ENCODE data around the gene PKDCC. TPM values are rescaled to one million over a fixed set of nuclear protein-coding genes. Genes with fewer than 3 reads are reported as not detected.

Gene PKDCC
- total RNA-seq, 3 donors from 2014 or later (not counting 1 experiment from before 2014, with no cell fraction given): 0.50 TPM; not detected in 2

GRCh38 chr2:42068571-42069178, 20.9 kb downstream of the PKDCC start:
- H3K27ac ChIP-seq (ENCODE audit: low read length): no peak overlapping the region
- peaks cover 14 to 25% of the 10 kb centered on the region in 2 donors for H3K27me3 Mint-ChIP-seq (ENCODE audit: low read depth in 2 of 2)
- 73% methylated on average over 13 of the region's 13 CpGs for WGBS (ENCODE audit: insufficient coverage)
- no peak for TF ChIP-seq CTCF (IDR thresholded peaks at IDR 0.05)
- H3K4me1 Mint-ChIP-seq: no peaks in the 10 kb centered on the region
- no peak overlapping the region for H3K4me3 Mint-ChIP-seq
- no peak for ATAC-seq
- no peaks in the 10 kb centered on the region for H3K9me3 ChIP-seq (ENCODE audit: control insufficient read depth, insufficient read depth, low read length)
- H3K4me3 ChIP-seq (ENCODE audit: low read length): no peak overlapping the region
- intact Hi-C loops (cut with micrococcal nuclease): no loop called here
- no peaks in the 10 kb centered on the region for H3K9me3 Mint-ChIP-seq
- H3K36me3 Mint-ChIP-seq: no peaks in the 10 kb centered on the region
- H3K4me1 ChIP-seq (ENCODE audit: control insufficient read depth, insufficient read depth, low read length): no peaks in the 10 kb centered on the region
- DNase-seq: no peak
- no peak overlapping the region for H3K27ac Mint-ChIP-seq
- H3K36me3 ChIP-seq (ENCODE audit: control insufficient read depth, insufficient read depth, low read length): no peaks in the 10 kb centered on the region
- H3K27me3 ChIP-seq (ENCODE audit: control insufficient read depth, insufficient read depth, low read length): no peaks in the 10 kb centered on the region

DNA sequence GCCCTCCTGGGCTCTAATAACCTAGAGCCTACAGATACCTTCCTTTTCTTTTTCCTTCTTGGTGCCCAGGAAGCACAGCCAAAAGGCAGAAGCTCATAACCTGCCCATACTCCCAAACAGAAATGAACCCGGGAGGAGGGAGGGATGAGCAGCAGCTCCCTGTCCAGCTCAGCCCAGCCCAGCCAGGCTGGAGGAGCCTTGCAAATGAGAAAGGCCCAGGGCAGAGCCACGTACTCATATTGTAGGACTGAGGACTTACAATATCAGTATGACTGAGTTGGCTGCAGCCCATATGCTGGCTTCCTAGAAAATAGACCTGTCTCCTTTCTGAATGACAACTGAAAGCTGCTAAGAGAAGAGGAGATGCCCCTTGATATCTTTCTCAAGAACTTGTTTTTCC, 21.7 kb downstream of the PKDCC start:
- H3K4me3 Mint-ChIP-seq: no peak overlapping the region
- Histone ChIP-seq H3K4me3 (ENCODE audit: low read length) (no peak overlapping the region), H3K36me3 (ENCODE audit: control insufficient read depth, insufficient read depth, low read length) (no peaks in the 10 kb centered on the region), H3K27me3 (ENCODE audit: control insufficient read depth, insufficient read depth, low read length) (no peaks in the 10 kb centered on the region), H3K4me1 (ENCODE audit: control insufficient read depth, insufficient read depth, low read length) (no peaks in the 10 kb centered on the region), H3K27ac (ENCODE audit: low read length) (no peak overlapping the region), H3K9me3 (ENCODE audit: control insufficient read depth, insufficient read depth, low read length) (no peaks in the 10 kb centered on the region)
- 85% methylated on average over 2 of the region's 2 CpGs for WGBS (ENCODE audit: insufficient coverage)
- no peaks in the 10 kb centered on the region for H3K9me3 Mint-ChIP-seq
- H3K27ac Mint-ChIP-seq: no peak overlapping the region
- H3K4me1 Mint-ChIP-seq: no peaks in the 10 kb centered on the region
- ATAC-seq (no peak), DNase-seq (no peak)
- H3K27me3 Mint-ChIP-seq (ENCODE audit: low read depth in 2 of 2): peaks cover 16 to 25% of the 10 kb centered on the region in 2 donors
- H3K36me3 Mint-ChIP-seq: no peaks in the 10 kb centered on the region
- TF ChIP-seq CTCF (IDR thresholded peaks at IDR 0.05): no peak
- intact Hi-C loops (cut with micrococcal nuclease): no loop called here

DNA sequence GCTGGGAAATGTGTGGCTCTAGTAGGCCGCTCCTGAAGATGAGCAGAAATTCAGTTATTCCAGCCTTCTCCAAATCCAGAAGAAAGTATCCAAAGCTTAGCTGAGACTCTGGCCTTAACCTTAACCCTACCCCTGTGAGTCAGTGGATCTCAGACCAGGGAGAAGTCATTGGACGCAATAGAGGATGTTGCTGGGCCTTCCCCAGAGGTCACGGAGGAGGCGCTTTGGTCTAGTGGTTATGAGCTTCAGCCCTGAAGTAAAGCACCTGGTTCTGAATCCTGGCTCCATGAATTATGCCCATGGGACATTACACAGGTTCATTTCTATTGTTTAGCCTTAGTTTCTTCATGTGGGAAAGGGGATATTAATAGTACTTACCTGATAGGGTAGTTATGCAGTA, 24.0 kb downstream of the PKDCC start:
- Mint-ChIP-seq H3K27me3 (ENCODE audit: low read depth in 2 of 2) (peaks cover 21 to 34% of the 10 kb centered on the region in 2 donors), H3K36me3 (no peaks in the 10 kb centered on the region), H3K27ac (no peak overlapping the region), H3K4me3 (no peak overlapping the region), H3K4me1 (peaks cover 0 to 6% of the 10 kb centered on the region in 2 donors), H3K9me3 (no peaks in the 10 kb centered on the region)
- Histone ChIP-seq H3K27me3 (ENCODE audit: control insufficient read depth, insufficient read depth, low read length) (no peaks in the 10 kb centered on the region), H3K27ac (ENCODE audit: low read length) (no peak overlapping the region), H3K4me3 (ENCODE audit: low read length) (no peak overlapping the region), H3K4me1 (ENCODE audit: control insufficient read depth, insufficient read depth, low read length) (no peaks in the 10 kb centered on the region), H3K9me3 (ENCODE audit: control insufficient read depth, insufficient read depth, low read length) (no peaks in the 10 kb centered on the region), H3K36me3 (ENCODE audit: control insufficient read depth, insufficient read depth, low read length) (no peaks in the 10 kb centered on the region)
- ATAC-seq (no peak), DNase-seq (no peak)
- TF ChIP-seq CTCF (IDR thresholded peaks at IDR 0.05): no peak
- WGBS (ENCODE audit: insufficient coverage): 97% methylated on average over 4 of the region's 4 CpGs
- intact Hi-C loops (cut with micrococcal nuclease): no loop called here
